NCI-H2081 (cell line): Measurements from ENCODE around the gene VAMP2.

Source experiments
- DNase-seq, 2 experiments: peaks; one replicate each; lab custom pipeline; 2025; lab: John Stamatoyannopoulos, UW

Gene VAMP2

DNA sequence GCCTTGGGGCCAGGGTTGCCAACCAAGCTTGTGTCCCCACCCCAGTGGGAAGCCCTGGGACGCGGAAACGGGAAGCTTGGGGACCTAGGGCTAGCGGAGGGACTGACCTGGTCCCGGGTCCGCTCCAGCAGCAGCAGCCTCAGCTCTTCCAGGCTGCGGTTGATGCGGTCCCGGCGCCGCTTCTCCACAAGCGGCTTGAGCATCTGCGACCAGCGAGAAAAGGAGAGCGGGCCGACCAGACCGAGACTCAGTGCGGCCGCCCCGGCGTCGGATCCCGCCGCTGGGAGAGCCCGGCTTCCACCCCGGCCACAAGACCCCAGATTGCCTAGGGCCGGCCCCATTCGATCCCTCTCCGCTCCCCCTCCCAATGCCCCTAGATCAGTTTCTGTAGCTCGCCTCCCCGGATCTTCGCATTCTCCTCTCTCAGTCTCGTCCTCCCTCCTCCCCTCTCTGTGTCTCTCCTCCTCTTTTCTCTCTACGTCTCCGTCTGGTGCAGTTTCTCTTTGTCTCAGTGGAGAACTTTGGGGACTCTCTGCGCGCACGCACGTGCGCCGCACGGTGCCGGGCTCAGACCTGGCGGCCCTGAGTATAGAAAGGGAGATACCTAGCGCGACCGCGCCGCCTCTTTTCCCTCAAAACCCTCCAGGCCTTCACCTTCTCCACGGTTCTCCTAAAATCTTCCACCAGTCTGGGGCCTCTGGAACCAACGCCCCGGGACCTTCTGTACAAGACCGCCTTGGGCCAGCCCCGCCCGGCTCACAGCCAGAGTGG lies 39.6 kb downstream of the VAMP2 start:
- no peak for DNase-seq

DNA sequence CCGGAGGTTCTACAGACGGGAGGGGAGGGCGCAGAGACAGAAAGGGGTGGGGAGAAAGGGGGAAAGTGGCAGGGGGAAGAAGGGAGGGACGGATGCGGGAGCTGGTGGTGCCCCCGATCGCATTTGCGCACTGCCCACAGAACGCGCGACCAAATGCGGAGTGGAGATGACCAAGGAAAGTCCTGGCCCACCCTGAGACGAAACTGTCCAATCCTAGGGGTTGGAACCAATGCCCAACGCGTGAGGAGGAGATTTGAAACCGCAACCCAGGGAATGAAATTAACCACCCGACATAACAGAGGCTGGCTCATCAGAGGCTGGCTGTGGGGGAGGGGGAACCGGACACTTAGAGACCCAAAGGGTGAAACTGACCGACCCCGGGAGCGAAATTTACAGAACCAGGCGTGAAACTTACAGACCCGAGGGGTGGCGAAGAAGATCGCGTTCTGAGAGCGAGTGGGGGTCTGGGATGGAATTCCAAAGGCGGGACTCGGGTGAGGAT lies 40.3 kb downstream of the VAMP2 start:
- DNase-seq, result no peak

DNA sequence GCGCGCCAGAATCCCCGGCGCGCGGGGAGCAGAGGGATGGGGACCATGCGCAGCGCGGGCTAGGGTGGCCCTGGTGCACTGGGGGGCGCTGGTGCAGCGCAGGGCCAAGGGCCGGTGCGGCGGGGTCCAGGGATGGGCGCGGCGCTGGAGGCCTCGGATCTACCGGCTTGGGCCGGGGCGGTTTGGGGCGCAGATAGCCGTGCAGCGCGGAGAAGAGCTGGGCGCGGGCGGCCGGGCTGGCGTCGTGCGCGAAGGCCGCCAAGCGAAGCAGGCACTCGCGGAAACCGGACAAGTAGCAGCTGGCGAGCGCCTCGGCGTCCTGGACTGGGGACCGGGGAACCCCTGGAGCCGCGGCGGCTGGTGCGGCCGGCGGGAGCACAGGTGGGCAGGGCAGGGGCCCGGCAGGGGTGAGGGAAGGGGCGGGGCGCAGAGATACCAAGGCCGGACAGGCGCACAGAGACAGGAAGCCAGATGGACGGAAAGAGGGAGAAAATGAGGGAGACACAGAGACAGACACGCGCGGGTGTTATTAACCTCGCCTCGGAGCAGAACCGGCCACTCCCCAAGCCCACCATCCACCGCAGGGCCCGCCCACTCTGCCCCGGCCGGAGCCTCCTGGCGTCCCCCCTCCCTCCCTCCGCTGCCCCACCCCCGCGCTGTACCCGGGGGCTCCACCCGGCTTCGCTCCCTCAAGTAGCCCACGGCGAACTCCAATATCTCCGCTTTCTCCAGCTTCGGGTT lies 40.9 kb downstream of the VAMP2 start:
- DNase-seq, result peak; percentile 30 to 61

DNA sequence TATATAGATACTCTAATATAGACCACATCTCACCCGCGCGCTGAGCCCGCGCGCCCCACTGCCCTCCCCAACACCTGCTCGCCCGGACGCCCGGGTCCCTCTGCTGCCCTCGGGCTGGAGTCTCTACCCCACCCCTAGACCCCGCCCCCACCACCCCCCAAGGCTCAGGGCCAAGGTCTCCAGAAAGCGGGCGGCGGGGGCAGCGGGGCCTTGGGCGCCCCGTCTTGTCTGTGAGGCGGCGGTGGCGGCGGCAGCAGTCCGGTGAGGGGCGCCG lies 41.4 kb downstream of the VAMP2 start:
- no peak for DNase-seq

DNA sequence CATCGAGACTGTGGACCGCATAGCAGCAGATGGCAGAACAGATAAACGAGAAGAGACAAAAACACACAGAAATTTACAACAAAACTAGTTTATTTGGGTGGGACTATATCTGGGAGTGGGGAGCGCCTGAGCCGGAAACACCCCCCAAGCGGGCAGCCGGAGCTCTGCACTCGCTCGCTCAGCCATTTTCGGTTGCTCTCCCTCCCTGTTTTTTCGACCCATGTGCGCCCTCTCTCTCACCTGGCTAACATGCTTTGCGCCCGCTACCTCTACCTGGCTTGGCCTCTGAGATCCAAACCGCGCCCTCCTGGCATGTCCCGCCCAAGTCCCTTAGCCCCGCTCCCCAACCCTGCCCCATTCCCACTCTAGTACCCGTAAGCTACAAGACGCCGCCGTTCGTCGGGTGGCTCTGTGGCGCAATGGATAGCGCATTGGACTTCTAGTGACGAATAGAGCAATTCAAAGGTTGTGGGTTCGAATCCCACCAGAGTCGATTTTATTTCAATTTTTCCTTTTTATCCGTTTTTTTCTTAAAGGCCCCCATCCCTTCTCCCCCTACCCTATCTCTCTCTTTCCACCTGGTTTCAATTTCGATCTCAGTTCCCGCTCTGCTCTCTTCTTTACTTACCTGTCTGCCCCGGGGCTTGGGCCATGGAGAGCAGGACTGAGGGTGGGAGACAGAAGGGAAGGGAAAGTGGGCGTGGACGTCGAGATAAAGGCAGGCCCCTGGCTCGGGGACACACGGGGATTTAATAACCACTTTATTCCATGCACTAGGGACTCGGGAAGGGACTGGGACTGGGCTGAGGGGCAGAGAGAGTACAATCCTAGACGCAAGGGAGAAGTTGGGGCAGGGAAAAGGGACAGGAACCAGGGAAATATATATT lies 42.0 kb downstream of the VAMP2 start:
- peak; percentile 56 to 67 for DNase-seq

DNA sequence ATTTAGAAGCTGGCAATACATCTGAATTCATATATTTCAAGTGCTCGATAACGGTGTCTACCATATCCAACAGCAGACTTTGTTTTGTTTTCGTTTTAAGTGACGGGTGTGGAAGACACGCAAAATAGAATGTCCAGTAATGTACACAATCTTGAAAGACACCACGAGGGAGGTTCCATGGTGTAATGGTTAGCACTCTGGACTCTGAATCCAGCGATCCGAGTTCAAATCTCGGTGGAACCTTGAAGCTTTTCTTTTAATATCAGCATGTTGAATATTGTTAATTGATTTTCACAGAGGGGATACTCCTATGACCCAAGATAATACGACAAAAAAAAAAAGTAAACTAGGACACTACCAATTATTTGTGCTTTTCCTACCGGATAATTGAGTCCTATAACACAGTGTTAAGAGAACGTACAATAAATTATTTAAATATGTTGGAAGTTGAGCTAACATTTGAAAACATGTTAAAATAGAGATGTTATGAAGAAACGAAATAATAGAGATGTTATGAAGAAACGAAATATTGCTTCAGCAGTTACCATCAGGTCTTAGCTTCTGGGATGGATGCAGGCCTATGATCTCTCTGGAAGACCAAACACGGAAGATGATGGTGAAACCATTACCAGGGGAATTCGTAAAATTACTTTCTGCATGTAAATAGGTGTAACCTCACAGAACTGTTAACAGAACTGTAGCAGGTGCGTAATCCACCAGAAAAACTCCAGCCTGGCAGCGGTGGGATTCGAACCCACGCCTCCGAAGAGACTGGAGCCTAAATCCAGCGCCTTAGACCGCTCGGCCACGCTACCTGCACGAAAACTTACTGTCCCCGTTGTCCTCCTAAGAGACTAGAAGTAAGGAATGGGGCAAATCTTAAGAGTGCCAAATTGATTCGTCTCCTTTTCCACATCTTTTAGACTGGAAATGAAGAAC lies 42.9 kb downstream of the VAMP2 start:
- peak; percentile 74 to 86 for DNase-seq

DNA sequence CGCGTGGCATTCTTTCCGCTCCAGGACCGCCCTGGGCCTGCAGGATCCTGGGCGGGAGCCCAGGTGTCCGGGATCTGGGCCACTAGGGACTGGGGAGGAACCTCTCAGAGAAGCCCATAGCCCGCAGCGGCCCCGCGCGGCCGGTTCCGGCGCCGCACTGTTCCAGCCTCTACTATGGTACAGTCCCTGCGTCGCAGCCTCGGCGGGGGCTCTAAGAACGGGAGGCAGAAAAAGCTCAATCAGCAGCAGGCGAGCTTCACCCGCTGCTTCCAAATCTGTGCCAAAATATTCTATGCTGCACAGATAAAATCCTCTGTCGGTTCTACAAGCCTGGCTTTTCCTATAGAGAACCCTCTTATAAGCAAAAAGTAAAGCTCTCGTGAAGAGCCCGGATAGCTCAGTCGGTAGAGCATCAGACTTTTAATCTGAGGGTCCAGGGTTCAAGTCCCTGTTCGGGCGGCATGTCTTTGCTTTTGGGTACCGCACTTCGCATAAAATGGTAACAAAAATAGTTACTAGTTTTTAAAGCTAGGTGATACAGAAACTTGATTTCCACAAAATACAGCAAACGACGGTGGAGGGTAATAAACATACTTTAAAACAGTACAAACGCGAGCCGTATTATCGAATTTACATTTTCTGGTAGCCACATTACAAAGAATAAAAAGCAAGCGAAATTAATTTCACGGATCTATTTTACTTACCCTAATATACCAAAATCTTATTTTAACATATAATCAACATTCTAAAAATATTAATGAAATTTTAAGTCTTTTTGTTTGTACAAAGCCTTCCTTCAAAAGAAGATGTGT lies 43.8 kb downstream of the VAMP2 start:
- DNase-seq, result peak; percentile 70 to 79

DNA sequence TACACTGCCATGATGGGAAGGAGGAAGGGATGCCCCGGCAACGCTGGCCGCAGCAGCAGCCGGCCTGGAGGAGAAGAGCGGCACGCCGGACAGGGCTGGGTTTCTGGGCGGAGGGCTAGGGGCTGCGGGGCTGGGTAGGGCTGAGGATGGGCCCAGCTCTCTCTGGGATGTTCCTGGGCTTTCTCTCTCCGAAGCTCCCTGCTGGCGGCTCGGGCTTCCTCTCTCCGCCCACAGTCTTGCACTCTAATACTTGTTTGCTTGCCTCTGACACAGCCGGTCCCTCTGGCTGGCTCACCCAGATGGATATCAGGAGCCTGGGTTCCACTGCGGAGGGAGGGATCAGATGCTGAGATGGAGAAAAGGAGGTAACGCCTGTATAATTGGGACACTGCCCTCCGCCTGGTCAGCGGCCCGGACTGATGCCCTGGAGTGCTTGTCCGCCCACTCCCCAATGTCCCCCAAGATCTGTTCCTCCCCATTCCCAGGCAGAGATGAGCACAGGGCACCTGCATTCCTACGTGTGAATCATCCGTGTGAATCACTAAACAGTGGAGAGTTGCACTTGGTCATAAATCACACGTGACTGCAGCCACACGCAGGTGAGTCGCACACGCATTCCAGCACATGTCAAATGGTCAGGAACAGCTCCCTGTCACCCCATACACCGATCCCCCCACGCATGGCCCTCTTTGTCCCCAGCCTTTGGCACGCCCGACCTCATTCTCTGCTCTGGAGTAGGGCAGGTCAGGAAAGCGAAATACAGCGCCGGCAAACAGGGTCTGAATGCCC lies 44.6 kb downstream of the VAMP2 start, which contains the start of gene ALOXE3:
Gene ALOXE3, minus strand, starts transcription at position 535 of the 789 bp plus-strand sequence. Its CDS starts 524 bp downstream, at position 11.
- DNase-seq, result no peak

DNA sequence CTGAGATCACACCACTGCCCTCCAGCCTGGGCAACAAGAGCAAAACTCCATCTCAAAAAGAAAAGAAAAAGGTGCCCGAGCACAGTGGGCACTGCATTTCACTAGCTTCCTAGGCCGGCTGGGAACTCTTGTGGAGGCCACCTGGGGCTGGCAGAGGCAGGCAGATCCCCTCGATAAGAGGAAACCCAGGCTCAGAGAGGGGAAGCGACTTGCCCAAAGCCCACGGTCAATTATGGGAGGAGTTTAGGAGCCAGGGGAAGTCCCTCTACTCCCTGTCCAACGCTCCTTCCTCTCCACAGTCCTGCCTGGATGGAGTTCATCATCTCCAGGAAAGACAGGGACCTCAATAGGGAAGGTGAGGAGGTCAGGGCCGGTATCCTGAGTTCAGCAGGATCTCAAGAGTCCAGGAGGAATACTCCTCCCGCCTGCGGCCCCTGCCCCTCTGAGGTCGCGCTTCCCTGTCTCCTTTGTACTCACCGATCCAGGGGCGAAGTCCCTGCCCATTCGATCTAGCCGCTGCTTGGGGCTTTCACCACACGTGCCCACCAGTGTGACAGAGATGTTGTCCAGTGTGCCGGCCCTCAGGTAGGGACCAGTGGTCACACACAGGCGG lies 45.3 kb downstream of the VAMP2 start:
- no peak for DNase-seq

DNA sequence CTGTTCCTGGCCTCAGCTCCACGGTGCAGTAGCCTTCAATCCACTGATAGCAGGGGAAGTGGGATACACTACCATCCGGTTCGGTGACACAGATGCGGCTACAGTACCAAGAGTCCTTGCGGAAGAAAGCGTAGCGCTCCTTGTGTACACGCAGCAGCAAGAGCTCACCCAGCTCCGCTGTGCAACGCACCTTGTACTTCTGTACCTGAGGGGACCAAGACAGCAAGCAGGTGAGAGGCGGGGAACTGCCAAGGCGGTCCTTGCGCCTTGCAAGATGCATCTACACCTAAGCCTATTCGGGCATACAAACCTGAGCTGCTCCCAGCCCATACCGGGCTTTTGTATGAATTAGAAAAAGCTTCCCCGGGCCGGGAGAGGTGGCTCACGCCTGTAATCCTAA lies 46.0 kb downstream of the VAMP2 start:
- no peak for DNase-seq

DNA sequence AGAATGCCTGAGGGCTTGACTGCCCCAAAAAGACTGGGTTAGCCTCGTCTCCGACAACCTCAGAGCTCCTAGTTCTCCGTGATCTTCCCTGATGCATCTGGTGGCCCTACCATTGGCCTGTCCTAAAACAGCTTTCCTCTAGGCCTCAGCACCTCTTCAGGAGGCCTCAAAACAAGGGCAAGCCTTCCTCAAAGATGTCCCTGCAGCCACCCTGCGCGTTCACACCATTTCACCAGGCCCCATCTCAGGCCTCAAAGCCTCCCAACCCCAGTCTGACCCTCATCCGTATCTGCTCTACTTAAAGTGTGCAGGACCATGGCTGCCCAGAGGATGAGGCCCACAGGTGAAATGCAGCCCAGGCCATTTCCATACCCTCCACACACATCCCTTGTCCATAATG lies 51.8 kb downstream of the VAMP2 start:
- DNase-seq, result no peak

DNA sequence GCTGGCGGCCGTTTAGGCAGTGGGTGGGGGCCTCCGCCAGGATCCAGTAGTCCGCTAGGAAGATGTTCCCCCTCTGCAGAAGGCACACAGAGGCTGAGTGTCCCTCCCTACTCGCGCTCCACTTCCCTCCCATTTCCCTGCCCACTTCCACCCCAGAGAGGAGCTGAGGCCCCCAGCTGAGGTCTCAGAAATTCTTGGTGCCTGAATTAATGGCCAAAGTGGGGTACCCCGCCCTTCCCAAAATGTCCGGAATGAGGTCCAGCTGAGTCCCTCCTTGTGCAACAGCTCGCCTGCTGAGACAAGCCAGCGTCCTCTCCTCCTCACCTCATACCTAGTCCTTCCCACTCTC lies 52.3 kb downstream of the VAMP2 start:
- DNase-seq, result no peak

DNA sequence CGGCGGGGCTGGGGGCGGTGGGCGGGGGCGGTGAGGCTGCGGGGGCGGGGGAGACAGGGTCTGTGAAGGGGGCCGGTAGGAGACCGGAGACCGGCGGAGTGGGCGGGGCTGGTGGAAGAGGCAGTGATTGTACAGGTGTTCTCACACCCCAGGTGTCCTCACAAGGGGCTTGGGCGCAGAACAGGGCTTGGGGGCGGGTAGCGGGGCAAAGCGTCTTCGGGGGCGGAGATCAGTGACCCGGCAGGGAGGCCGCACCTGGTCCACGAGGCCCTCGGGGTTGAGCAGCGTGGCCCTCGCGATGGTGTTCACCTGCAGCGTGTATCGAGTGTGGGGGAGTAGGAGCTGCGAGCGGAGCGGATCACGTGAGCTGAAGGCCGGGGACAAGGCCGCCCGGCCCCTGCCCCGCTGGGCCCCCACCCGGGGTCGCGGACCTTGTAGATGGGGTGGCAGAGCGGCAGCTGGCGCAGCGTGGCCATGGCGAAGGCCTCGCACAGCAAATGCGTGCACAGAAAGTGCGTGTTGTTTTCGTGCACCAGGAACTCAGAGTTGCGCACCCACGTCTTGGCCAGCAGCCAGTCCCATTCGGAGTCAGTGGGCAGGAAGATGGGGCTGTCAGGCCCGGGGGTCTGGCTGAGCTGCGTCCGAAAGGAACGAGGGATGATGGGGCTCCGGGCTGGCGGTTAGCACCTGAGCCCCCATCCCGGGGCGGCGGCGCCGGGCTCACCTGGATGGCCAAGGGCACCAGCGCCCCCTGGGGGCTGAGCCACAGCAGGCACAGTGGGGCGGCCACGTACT lies 52.9 kb downstream of the VAMP2 start:
- peak; percentile 37 to 57 for DNase-seq
